ENCODE data around the gene SRMS. TPM values are rescaled to one million over a fixed set of nuclear protein-coding genes. Genes with fewer than 3 reads are reported as not detected.

Gene SRMS
- total and polyA plus RNA-seq, 2 of the 13 experiments (the other 11 are each of a cell fraction or from before 2014, with no cell fraction given): not detected

GRCh38 chr20:63540417-63541186 is 6.9 kb downstream of the SRMS start:
- Histone ChIP-seq H3K79me2 (ENCODE audit: insufficient read depth, low read length) (no peaks in the 10 kb centered on the region), H3K4me3 (replicated peaks in 1 of 3; ENCODE audit: insufficient read depth in 1 of 3, low read depth in 2 of 3, low read length in 3 of 3) (peak overlapping the region in 1 of 3 experiments; percentile 15; a peak in 1 of 6 replicates), H3K4me1 (ENCODE audit: insufficient read depth, low read length) (peaks cover 51% of the 10 kb centered on the region), H3K9me3 (ENCODE audit: low read length) (no peaks in the 10 kb centered on the region), H3K27ac (ENCODE audit: extremely low read length, insufficient read depth, low read length) (no peak overlapping the region), H3K36me3 (replicated peaks in 1 of 2; ENCODE audit: control insufficient read depth in 1 of 2, insufficient read depth in 2 of 2, low read length in 2 of 2) (no peaks in the 10 kb centered on the region), H3K9ac (ENCODE audit: insufficient read depth, low read depth, low read length) (no peak overlapping the region), H3K27me3 (ENCODE audit: control insufficient read depth in 1 of 2, insufficient read depth in 2 of 2, low read length in 2 of 2) (peaks cover 38 to 70% of the 10 kb centered on the region in 2 experiments), H4K20me1 (ENCODE audit: insufficient read depth, low read length) (no peaks in the 10 kb centered on the region; the same call in 1 of the 2 replicates), H3K4me2 (ENCODE audit: low read depth, low read length) (peak overlapping the region; percentile 54; the same call in 1 of the 2 replicates), H2AFZ (ENCODE audit: low read length) (no peak overlapping the region)
- DNase-seq (ENCODE audit: low spot score) (no peak), FAIRE-seq (no peak), ATAC-seq (no peak)
- CTCF ChIA-PET (ENCODE audit: low intra/inter-chr PET ratio, low total read pairs): no interaction called here
- POLR2A ChIA-PET: no interaction called here
- in situ Hi-C loops (cut with HindIII; ENCODE audit: extremely low pct_ligation_motif_present, low pct_unique_long_range_greater_than_20kb): no loop called here
- intact Hi-C loops (cut with micrococcal nuclease; ENCODE audit: unreplicated experiment): no loop called here
- WGBS (ENCODE audit: low lambda C conversion rate): 17% methylated on average over 18 of the region's 49 CpGs
- no TSS peak for BruUV-seq (replicated peaks)
- no peak for TF ChIP-seq HMG20B (CRISPR knock-in tag; conservative IDR thresholded peaks at IDR 0.05)
- TF ChIP-seq POLR2A (IDR thresholded peaks at IDR 0.05; ENCODE audit: insufficient read depth in 1 of 2, low read depth in 2 of 2, low read length in 2 of 2): no peak
- 0 out of 2 replicates have a peak, but pooled peaks have one; percentile 56 for TF ChIP-seq ZNF230 (CRISPR knock-in tag; IDR thresholded peaks at IDR 0.05)
- TF ChIP-seq USF2 (IDR thresholded peaks at IDR 0.05; ENCODE audit: low read depth, low read length): peak; percentile 38; the same call in 1 of the 2 replicates
- TF ChIP-seq USF2 (CRISPR knock-in tag; IDR thresholded peaks at IDR 0.05; ENCODE audit: borderline replicate concordance): peak; percentile 56; the same call in 1 of the 2 replicates
- TF ChIP-seq ZNF674 (CRISPR knock-in tag; IDR thresholded peaks at IDR 0.05; ENCODE audit: low read depth): no peak
- TF ChIP-seq CTCF (CRISPR knock-in tag; IDR thresholded peaks at IDR 0.05): 0 out of 2 replicates have a peak, but pooled peaks have one; percentile 18
- TF ChIP-seq ZNF563 (CRISPR knock-in tag; IDR thresholded peaks at IDR 0.05): peak; percentile 10; the same call in 1 of the 2 replicates
- TF ChIP-seq ZFX (CRISPR knock-in tag; IDR thresholded peaks at IDR 0.05; ENCODE audit: low read depth): peak; percentile 56
- TF ChIP-seq ZNF605 (CRISPR knock-in tag; IDR thresholded peaks at IDR 0.05): no peak
- no peak for TF ChIP-seq RFX1 (IDR thresholded peaks at IDR 0.05)
- peak; percentile 49; the same call in 1 of the 2 replicates for TF ChIP-seq SALL1 (CRISPR knock-in tag; IDR thresholded peaks at IDR 0.05)
- TF ChIP-seq ZNF3 (CRISPR knock-in tag; IDR thresholded peaks at IDR 0.05): no peak
- TF ChIP-seq FOXA1 (IDR thresholded peaks at IDR 0.05): no peak
- TF ChIP-seq FOXA1 (CRISPR knock-in tag; IDR thresholded peaks at IDR 0.05): no peak
- peak; percentile 75; the same call in 1 of the 2 replicates for TF ChIP-seq ZBTB33 (CRISPR knock-in tag; IDR thresholded peaks at IDR 0.05)
- 0 out of 2 replicates have a peak, but pooled peaks have one; percentile 29 for TF ChIP-seq DPF2 (CRISPR knock-in tag; IDR thresholded peaks at IDR 0.05; ENCODE audit: borderline replicate concordance, low read depth)
